ENCODE measurements around the gene SMTNL2.
"Not testable (repeated sequence)": the region's sequence is repeated elsewhere in the genome, so short reads cannot be mapped to it uniquely, and the experiment has no call there.

SMTNL2 gene

GRCh38 chr17:4578349-4578748 is 6.0 kb upstream of the SMTNL2 start:
- not testable (repeated sequence) for H3K36me3 ChIP-seq (ENCODE audit: insufficient read depth, low read length); H3K9me3 ChIP-seq (ENCODE audit: insufficient read depth, low read depth, low read length); H3K9ac ChIP-seq (ENCODE audit: low read depth, low read length); H3K4me3 ChIP-seq (ENCODE audit: low read length); H3K27ac ChIP-seq (ENCODE audit: low read depth, low read length)
- Histone ChIP-seq H3K27me3 (ENCODE audit: insufficient read depth, low read length) (peaks cover 12% of the 10 kb centered on the region), H3K4me1 (ENCODE audit: insufficient read depth, low read length) (peaks cover 18% of the 10 kb centered on the region)
- WGBS: 94% methylated on average over 19 of the region's 24 CpGs

GRCh38 chr17:4579678-4580077 is 4.7 kb upstream of the SMTNL2 start:
- Histone ChIP-seq H3K4me1 (ENCODE audit: insufficient read depth, low read length) (peaks cover 18% of the 10 kb centered on the region), H3K4me3 (ENCODE audit: low read length) (no peak overlapping the region), H3K36me3 (ENCODE audit: insufficient read depth, low read length) (no peaks in the 10 kb centered on the region), H3K9me3 (ENCODE audit: insufficient read depth, low read depth, low read length) (no peaks in the 10 kb centered on the region), H3K27me3 (ENCODE audit: insufficient read depth, low read length) (peaks cover 25% of the 10 kb centered on the region), H3K9ac (ENCODE audit: low read depth, low read length) (no peak overlapping the region), H3K27ac (ENCODE audit: low read depth, low read length) (no peak overlapping the region)
- 94% methylated on average over 11 of the region's 11 CpGs for WGBS

- Histone ChIP-seq H3K9ac (ENCODE audit: low read depth, low read length) (no peak overlapping the region), H3K4me1 (ENCODE audit: insufficient read depth, low read length) (peaks cover 18% of the 10 kb centered on the region), H3K36me3 (ENCODE audit: insufficient read depth, low read length) (no peaks in the 10 kb centered on the region), H3K27ac (ENCODE audit: low read depth, low read length) (no peak overlapping the region), H3K4me3 (ENCODE audit: low read length) (no peak overlapping the region), H3K27me3 (ENCODE audit: insufficient read depth, low read length) (peaks cover 31% of the 10 kb centered on the region), H3K9me3 (ENCODE audit: insufficient read depth, low read depth, low read length) (no peaks in the 10 kb centered on the region)
- WGBS: 85% methylated on average over 7 of the region's 7 CpGs
Observed at GRCh38 chr17:4580291-4580690, 4.0 kb upstream of the SMTNL2 start.

- H3K27ac ChIP-seq (ENCODE audit: low read depth, low read length): no peak overlapping the region
- no peaks in the 10 kb centered on the region for H3K36me3 ChIP-seq (ENCODE audit: insufficient read depth, low read length)
- no peak overlapping the region for H3K9ac ChIP-seq (ENCODE audit: low read depth, low read length)
- H3K9me3 ChIP-seq (ENCODE audit: insufficient read depth, low read depth, low read length): no peaks in the 10 kb centered on the region
- H3K4me1 ChIP-seq (ENCODE audit: insufficient read depth, low read length): peaks cover 5% of the 10 kb centered on the region
- no peak overlapping the region for H3K4me3 ChIP-seq (ENCODE audit: low read length)
- H3K27me3 ChIP-seq (ENCODE audit: insufficient read depth, low read length): peaks cover 48% of the 10 kb centered on the region
- WGBS: 70% methylated on average over 7 of the region's 7 CpGs
Observed at GRCh38 chr17:4582101-4582501, 2.2 kb upstream of the SMTNL2 start.

GRCh38 chr17:4582691-4583090 is 1.6 kb upstream of the SMTNL2 start:
- Histone ChIP-seq H3K4me1 (ENCODE audit: insufficient read depth, low read length) (no peaks in the 10 kb centered on the region), H3K27me3 (ENCODE audit: insufficient read depth, low read length) (peaks cover 50% of the 10 kb centered on the region), H3K36me3 (ENCODE audit: insufficient read depth, low read length) (no peaks in the 10 kb centered on the region), H3K4me3 (ENCODE audit: low read length) (no peak overlapping the region), H3K9me3 (ENCODE audit: insufficient read depth, low read depth, low read length) (no peaks in the 10 kb centered on the region), H3K9ac (ENCODE audit: low read depth, low read length) (no peak overlapping the region), H3K27ac (ENCODE audit: low read depth, low read length) (no peak overlapping the region)
- WGBS: 76% methylated on average over 8 of the region's 8 CpGs

GRCh38 chr17:4583206-4583605 is 1.1 kb upstream of the SMTNL2 start:
- 90% methylated on average over 2 of the region's 3 CpGs for WGBS
- no peaks in the 10 kb centered on the region for H3K36me3 ChIP-seq (ENCODE audit: insufficient read depth, low read length)
- H3K9me3 ChIP-seq (ENCODE audit: insufficient read depth, low read depth, low read length): no peaks in the 10 kb centered on the region
- no peak overlapping the region for H3K4me3 ChIP-seq (ENCODE audit: low read length)
- H3K27ac ChIP-seq (ENCODE audit: low read depth, low read length): no peak overlapping the region
- no peak overlapping the region for H3K9ac ChIP-seq (ENCODE audit: low read depth, low read length)
- H3K27me3 ChIP-seq (ENCODE audit: insufficient read depth, low read length): peaks cover 50% of the 10 kb centered on the region
- no peaks in the 10 kb centered on the region for H3K4me1 ChIP-seq (ENCODE audit: insufficient read depth, low read length)

- Histone ChIP-seq H3K9ac (ENCODE audit: low read depth, low read length) (no peak overlapping the region), H3K36me3 (ENCODE audit: insufficient read depth, low read length) (no peaks in the 10 kb centered on the region), H3K27me3 (ENCODE audit: insufficient read depth, low read length) (peaks cover 50% of the 10 kb centered on the region), H3K27ac (ENCODE audit: low read depth, low read length) (no peak overlapping the region), H3K4me1 (ENCODE audit: insufficient read depth, low read length) (no peaks in the 10 kb centered on the region), H3K9me3 (ENCODE audit: insufficient read depth, low read depth, low read length) (no peaks in the 10 kb centered on the region), H3K4me3 (ENCODE audit: low read length) (peak overlapping the region; percentile 63)
- 21% methylated on average over 12 of the region's 12 CpGs for WGBS
Observed at GRCh38 chr17:4583782-4584100, 588 bp upstream of the SMTNL2 start.

- H3K27me3 ChIP-seq (ENCODE audit: insufficient read depth, low read length): peaks cover 50% of the 10 kb centered on the region
- H3K9me3 ChIP-seq (ENCODE audit: insufficient read depth, low read depth, low read length): no peaks in the 10 kb centered on the region
- no peaks in the 10 kb centered on the region for H3K36me3 ChIP-seq (ENCODE audit: insufficient read depth, low read length)
- peak overlapping the region; percentile 63 for H3K4me3 ChIP-seq (ENCODE audit: low read length)
- 15% methylated on average over 57 of the region's 57 CpGs for WGBS
- H3K9ac ChIP-seq (ENCODE audit: low read depth, low read length): no peak overlapping the region; the same call in 1 of the 2 replicates
- H3K27ac ChIP-seq (ENCODE audit: low read depth, low read length): no peak overlapping the region
- no peaks in the 10 kb centered on the region for H3K4me1 ChIP-seq (ENCODE audit: insufficient read depth, low read length)
Observed at GRCh38 chr17:4584917-4585637, 748 bp downstream of the SMTNL2 start.

GRCh38 chr17:4585638-4585994 is 1.3 kb downstream of the SMTNL2 start:
- H3K36me3 ChIP-seq (ENCODE audit: insufficient read depth, low read length): no peaks in the 10 kb centered on the region
- H3K9me3 ChIP-seq (ENCODE audit: insufficient read depth, low read depth, low read length): no peaks in the 10 kb centered on the region
- H3K4me1 ChIP-seq (ENCODE audit: insufficient read depth, low read length): no peaks in the 10 kb centered on the region
- peaks cover 50% of the 10 kb centered on the region for H3K27me3 ChIP-seq (ENCODE audit: insufficient read depth, low read length)
- no peak overlapping the region for H3K9ac ChIP-seq (ENCODE audit: low read depth, low read length)
- 73% methylated on average over 7 of the region's 7 CpGs for WGBS
- H3K27ac ChIP-seq (ENCODE audit: low read depth, low read length): no peak overlapping the region
- no peak overlapping the region for H3K4me3 ChIP-seq (ENCODE audit: low read length)

- Histone ChIP-seq H3K9ac (ENCODE audit: low read depth, low read length) (no peak overlapping the region), H3K4me1 (ENCODE audit: insufficient read depth, low read length) (no peaks in the 10 kb centered on the region), H3K4me3 (ENCODE audit: low read length) (no peak overlapping the region), H3K27me3 (ENCODE audit: insufficient read depth, low read length) (peaks cover 50% of the 10 kb centered on the region), H3K9me3 (ENCODE audit: insufficient read depth, low read depth, low read length) (no peaks in the 10 kb centered on the region), H3K27ac (ENCODE audit: low read depth, low read length) (no peak overlapping the region), H3K36me3 (ENCODE audit: insufficient read depth, low read length) (no peaks in the 10 kb centered on the region)
- WGBS: 90% methylated on average over 9 of the region's 9 CpGs
Observed at GRCh38 chr17:4586043-4586442, 1.7 kb downstream of the SMTNL2 start.

- no peak overlapping the region for H3K27ac ChIP-seq (ENCODE audit: low read depth, low read length)
- H3K4me1 ChIP-seq (ENCODE audit: insufficient read depth, low read length): no peaks in the 10 kb centered on the region
- no peak overlapping the region for H3K4me3 ChIP-seq (ENCODE audit: low read length)
- H3K9ac ChIP-seq (ENCODE audit: low read depth, low read length): no peak overlapping the region
- no peaks in the 10 kb centered on the region for H3K36me3 ChIP-seq (ENCODE audit: insufficient read depth, low read length)
- peaks cover 50% of the 10 kb centered on the region for H3K27me3 ChIP-seq (ENCODE audit: insufficient read depth, low read length)
- H3K9me3 ChIP-seq (ENCODE audit: insufficient read depth, low read depth, low read length): no peaks in the 10 kb centered on the region
- WGBS: 93% methylated on average over 7 of the region's 7 CpGs
Observed at GRCh38 chr17:4587195-4587594, 2.9 kb downstream of the SMTNL2 start.

GRCh38 chr17:4587803-4588202 is 3.5 kb downstream of the SMTNL2 start:
- H3K4me3 ChIP-seq (ENCODE audit: low read length): no peak overlapping the region
- peaks cover 44% of the 10 kb centered on the region for H3K27me3 ChIP-seq (ENCODE audit: insufficient read depth, low read length)
- no peaks in the 10 kb centered on the region for H3K36me3 ChIP-seq (ENCODE audit: insufficient read depth, low read length)
- no peak overlapping the region for H3K27ac ChIP-seq (ENCODE audit: low read depth, low read length)
- WGBS: 74% methylated on average over 9 of the region's 9 CpGs
- H3K4me1 ChIP-seq (ENCODE audit: insufficient read depth, low read length): no peaks in the 10 kb centered on the region
- no peaks in the 10 kb centered on the region for H3K9me3 ChIP-seq (ENCODE audit: insufficient read depth, low read depth, low read length)
- H3K9ac ChIP-seq (ENCODE audit: low read depth, low read length): no peak overlapping the region
